Mucosa of descending colon (tissue), 3 donors: ENCODE measurements around the gene TSHZ2. TPM values are rescaled to one million over a fixed set of nuclear protein-coding genes. Genes with fewer than 3 reads are reported as not detected.

ENCODE experiments used
- ATAC-seq: fragments of 200-7000 bp; cut with Tn5 transposase; one replicate; pipeline ENCODE4 v1.9.1; 2020; ENCODE audit warnings: mild to moderate bottlenecking, moderate library complexity
- DNase-seq, 3 donors: peaks; one replicate each; pipeline ENCODE4 v3.0.0-alpha.2; 2020
- H3K36me3 ChIP-seq: fragments of 200-600 bp; one replicate; pipeline ENCODE4 v1.8.0; 2021; ENCODE audit warnings: low read depth, mild to moderate bottlenecking
- H3K4me1 ChIP-seq: fragments of 200-600 bp; one replicate; pipeline ENCODE4 v1.8.0; 2021; ENCODE audit warnings: low read depth, mild to moderate bottlenecking
- H3K4me3 ChIP-seq: fragments of 200-600 bp; one replicate; pipeline ENCODE4 v1.8.0; 2021; ENCODE audit warnings: mild to moderate bottlenecking
- H3K9me3 ChIP-seq: fragments of 200-600 bp; one replicate; pipeline ENCODE4 v1.8.0; 2021; ENCODE audit warnings: mild to moderate bottlenecking
- CTCF ChIP-seq: fragments of 200-600 bp; IDR thresholded peaks from one replicate; pipeline ENCODE4 v1.8.0; 2022; ENCODE audit warnings: antibody characterized with exemption, mild to moderate bottlenecking
- intact Hi-C, 2 donors: fragments of 100-400 bp; cut with DNase I in 1 of 2; cut with micrococcal nuclease in 1 of 2; formaldehyde crosslinking; loops; one replicate each; pipeline versions ENCODE4 v1.11.0 to v1.11.1; 2022; cut with DNase I, micrococcal nuclease
- total RNA-seq, 3 donors: library from RNA; stranded (reverse); fragmentation: NEBNext Ultra II Directional in 2 of 3; extraction: Animal tissue kit (Norgen Biotek cat#: 25700) in 2 of 3; gene quantifications; one replicate each; pipeline versions ENCODE4 v1.2.1 to v1.2.4, GENCODE V29; 2021 to 2023
- donor health status: DM: no; HTN: no; CAD: no; lungs with moderate emphysema.
- donor health status: DM: no; HTN: no; CAD: no.
- donor health status: DM: no; HTN: yes; CAD: no.

The TSHZ2 gene
- total RNA-seq, 3 donors from 2014 or later = 1.9 to 17.8 (median 3.6) TPM

GRCh38 chr20:53260591-53260990 lies 288.4 kb downstream of the TSHZ2 start:
- no peaks in the 10 kb centered on the region for H3K4me1 ChIP-seq
- DNase-seq = no peak
- no peak overlapping the region for H3K4me3 ChIP-seq
- H3K9me3 ChIP-seq = no peaks in the 10 kb centered on the region
- ATAC-seq = no peak
- H3K36me3 ChIP-seq = no peaks in the 10 kb centered on the region
- no peak for TF ChIP-seq CTCF
- intact Hi-C loops = no loop called here

DNA sequence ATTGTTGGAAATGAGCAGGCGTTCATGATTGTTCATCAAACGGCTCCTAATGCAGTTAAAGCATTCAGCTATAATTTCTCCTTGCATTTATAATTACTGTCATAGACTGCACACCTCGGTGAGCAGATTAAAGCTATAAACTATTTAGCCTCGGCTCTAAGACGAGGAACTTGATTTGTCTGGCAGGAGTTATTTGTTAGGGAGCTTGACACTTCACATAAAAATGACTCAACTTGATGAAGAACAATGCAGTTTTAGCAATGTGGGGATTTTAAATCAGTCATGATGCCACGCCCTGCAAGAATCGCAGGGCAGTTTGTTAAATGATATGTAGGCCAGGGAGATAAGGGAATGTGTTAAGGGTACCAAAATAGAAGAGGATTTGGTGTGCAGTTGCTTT lies 290.2 kb downstream of the TSHZ2 start:
- H3K36me3 ChIP-seq = no peaks in the 10 kb centered on the region
- TF ChIP-seq CTCF = no peak
- H3K4me3 ChIP-seq = no peak overlapping the region
- H3K9me3 ChIP-seq = no peaks in the 10 kb centered on the region
- ATAC-seq (no peak), DNase-seq (no peak)
- intact Hi-C loops = no loop called here
- H3K4me1 ChIP-seq = no peaks in the 10 kb centered on the region

- Histone ChIP-seq H3K4me3 (no peak overlapping the region), H3K4me1 (no peaks in the 10 kb centered on the region), H3K9me3 (no peaks in the 10 kb centered on the region), H3K36me3 (no peaks in the 10 kb centered on the region)
- DNase-seq (no peak), ATAC-seq (no peak)
- intact Hi-C loops = no loop called here
- no peak for TF ChIP-seq CTCF
Observed at GRCh38 chr20:53263554-53264438, 291.6 kb downstream of the TSHZ2 start.

GRCh38 chr20:53264604-53265003 lies 292.4 kb downstream of the TSHZ2 start:
- no peak for ATAC-seq
- intact Hi-C loops = no loop called here
- H3K4me1 ChIP-seq = no peaks in the 10 kb centered on the region
- H3K4me3 ChIP-seq = no peak overlapping the region
- no peaks in the 10 kb centered on the region for H3K9me3 ChIP-seq
- no peak for DNase-seq
- no peaks in the 10 kb centered on the region for H3K36me3 ChIP-seq
- TF ChIP-seq CTCF = no peak

- Histone ChIP-seq H3K4me3 (no peak overlapping the region), H3K36me3 (no peaks in the 10 kb centered on the region), H3K4me1 (no peaks in the 10 kb centered on the region), H3K9me3 (no peaks in the 10 kb centered on the region)
- ATAC-seq (no peak), DNase-seq (no peak)
- intact Hi-C loops = no loop called here
- TF ChIP-seq CTCF = no peak
Observed at GRCh38 chr20:53265304-53265875, 293.2 kb downstream of the TSHZ2 start.
